GM18861 (cell line): ENCODE results near the gene OR51B6.
A peak's percentile ranks its signal among the peaks of the same experiment; 100 is the strongest.
"Not testable (repeated sequence)": the region's sequence is repeated elsewhere in the genome, so short reads cannot be mapped to it uniquely, and the experiment has no call there.

Source experiments
- ATAC-seq: cut with Tn5 transposase; IDR thresholded peaks from one replicate; pipeline ENCODE4 v1.9.1; 2021; ENCODE audit not compliant: unreplicated experiment

OR51B6 gene

GRCh38 chr11:5351208-5351607 lies at the start of gene OR51B6:
OR51B6 (plus strand) TSS chr11:5351508; CDS start chr11:5351508, 0 bp downstream.
- ATAC-seq, result no peak

GRCh38 chr11:5301846-5302245 lies 49.5 kb upstream of the OR51B6 start, which contains the start of gene OR51B4:
OR51B4 (minus strand) TSS chr11:5301946; CDS start chr11:5301946, 0 bp downstream.
- ATAC-seq, result no peak

DNA sequence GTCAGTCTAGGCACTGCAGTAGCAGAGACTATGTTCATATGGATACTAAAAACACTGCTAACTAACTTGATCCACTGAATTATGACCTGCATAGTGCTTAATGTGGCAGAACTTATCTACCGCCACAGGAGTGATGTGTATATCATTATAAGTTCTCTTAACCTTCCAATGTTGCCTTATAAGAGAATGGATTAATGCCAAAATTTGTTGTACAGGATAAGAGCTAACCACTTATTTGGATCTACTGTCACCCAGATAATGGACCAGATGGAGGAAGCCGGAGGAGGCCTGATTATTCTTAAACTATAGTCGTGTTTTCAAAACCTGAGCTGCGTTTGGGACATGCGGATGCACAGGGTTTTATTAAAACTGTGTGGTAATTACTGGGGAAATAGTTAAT lies 47.7 kb upstream of the OR51B6 start:
- ATAC-seq, result no peak

DNA sequence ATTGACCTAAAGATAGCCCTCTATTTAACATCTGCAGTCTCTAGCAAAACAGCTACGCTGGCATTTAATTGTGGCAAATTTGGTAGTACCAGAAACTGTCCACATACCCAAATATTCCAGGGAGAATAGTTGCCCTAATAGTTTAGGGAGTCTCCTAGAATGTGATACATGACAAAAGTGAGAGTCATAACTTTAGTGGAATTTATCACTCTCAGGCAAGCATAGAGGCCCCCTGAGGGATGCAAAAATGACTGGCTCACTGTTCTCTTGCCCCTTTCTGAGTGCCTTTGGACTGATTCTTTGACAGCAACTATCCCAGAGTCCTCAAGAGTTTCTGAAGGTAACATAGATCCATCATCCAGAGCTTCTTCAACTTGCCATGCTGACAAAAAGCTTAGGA lies 47.3 kb upstream of the OR51B6 start:
- no peak for ATAC-seq

- no peak for ATAC-seq
These were observed 43.9 kb upstream of the OR51B6 start for GRCh38 chr11:5307256-5308019.

DNA sequence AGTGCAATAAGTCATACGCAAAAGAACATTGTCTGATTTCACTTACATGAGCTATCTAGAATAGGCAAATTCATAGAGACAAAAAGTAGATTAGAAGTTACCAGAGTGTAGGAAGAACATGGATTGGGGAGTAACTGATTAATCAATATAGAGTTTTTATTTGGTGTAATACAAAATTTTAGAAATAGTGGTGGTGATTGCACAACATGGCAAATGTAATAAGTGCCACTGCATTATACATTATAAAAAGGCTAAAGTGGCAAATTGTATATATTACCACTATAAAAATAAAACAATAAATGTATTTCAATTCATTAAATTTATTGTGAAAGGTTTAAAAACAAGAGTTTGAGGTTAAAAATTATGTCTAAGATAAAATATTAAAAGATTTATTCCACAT lies 40.9 kb upstream of the OR51B6 start:
- no peak for ATAC-seq

DNA sequence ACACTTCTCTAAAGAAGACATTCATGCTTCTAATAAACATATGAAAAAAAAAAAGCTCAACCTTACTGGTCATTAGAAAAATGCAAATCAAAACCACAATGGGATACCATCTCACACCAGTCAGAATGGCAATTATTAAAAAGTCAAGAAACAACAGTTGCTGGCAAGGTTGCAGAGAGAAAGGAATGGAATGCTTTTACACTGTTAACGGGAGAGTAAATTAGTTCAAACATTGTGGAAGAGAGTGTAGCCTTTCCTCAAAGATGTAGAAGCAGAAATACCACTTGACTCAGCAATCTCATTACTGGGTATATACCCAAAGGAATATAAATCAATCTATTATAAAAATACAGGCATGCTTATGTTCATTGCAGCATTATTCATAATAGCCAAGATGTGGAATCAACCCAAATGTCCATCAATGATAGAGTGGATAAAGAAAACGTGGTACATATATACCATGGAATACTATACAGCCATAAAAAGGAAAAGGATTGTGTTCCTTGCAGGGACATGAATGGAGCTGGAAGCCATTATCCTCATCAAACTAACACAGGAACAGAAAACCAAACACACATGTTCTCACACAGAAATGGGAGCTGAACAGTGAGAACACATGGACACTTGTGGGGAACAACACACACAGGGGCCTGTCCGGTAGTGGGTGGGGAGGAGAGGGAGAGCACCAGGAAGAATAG lies 37.8 kb upstream of the OR51B6 start:
- not testable (repeated sequence) for ATAC-seq

DNA sequence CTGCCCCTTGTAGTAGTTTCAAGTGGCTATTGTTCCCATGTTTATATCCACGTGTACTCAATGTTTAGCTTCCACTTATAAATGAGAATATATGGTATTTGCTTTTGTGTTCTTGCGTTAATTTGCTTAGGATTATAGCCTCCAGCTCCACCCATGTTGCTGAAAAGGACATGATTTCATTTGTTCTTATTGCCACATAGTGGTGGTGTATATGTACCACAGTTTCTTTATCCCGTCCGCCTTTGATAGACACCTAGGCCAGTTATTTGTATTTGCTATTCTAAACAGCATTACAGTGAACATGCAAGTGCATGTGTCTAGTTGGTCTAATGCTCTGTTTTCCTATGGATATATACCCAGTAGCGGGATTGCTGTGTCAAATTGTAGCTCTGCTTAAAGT lies 34.0 kb upstream of the OR51B6 start:
- ATAC-seq, result no peak

DNA sequence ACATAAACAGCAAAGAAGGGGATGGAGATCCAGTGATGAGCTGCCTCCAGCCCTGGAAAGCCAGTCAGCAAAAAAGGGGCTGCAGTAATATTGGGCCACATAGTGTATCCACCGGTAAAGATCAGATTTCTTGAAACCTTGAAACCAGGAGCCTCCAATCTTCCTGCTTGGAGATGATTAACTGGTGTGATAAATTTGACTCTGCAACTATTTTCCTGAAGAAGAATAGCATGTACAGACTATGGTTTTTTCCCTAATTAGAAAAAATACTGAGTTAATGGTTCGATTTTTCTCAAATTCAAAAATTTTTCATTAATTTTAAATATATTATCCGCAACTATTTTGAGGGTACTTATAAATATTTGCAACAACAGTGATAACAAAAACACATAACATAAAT lies 27.1 kb upstream of the OR51B6 start, which contains the start of gene OR51B2:
OR51B2 (minus strand) TSS at position 101 of the 400 bp plus-strand sequence; CDS start at position 101, 0 bp downstream.
- no peak for ATAC-seq

GRCh38 chr11:5335170-5335569 lies 16.1 kb upstream of the OR51B6 start:
- no peak for ATAC-seq

GRCh38 chr11:5336331-5336730 lies 15.0 kb upstream of the OR51B6 start:
- no peak for ATAC-seq

- ATAC-seq, result not testable (repeated sequence)
These were observed 14.1 kb upstream of the OR51B6 start for GRCh38 chr11:5337253-5337652.

- ATAC-seq, result peak; percentile 85
These were observed 11.5 kb upstream of the OR51B6 start for GRCh38 chr11:5339771-5340322.

- ATAC-seq, result no peak
These were observed 7.6 kb upstream of the OR51B6 start, which contains the start of gene OR51B5 for GRCh38 chr11:5343474-5344335. OR51B5 (minus strand) TSS chr11:5343524; CDS start chr11:5343524, 0 bp downstream.

GRCh38 chr11:5345831-5346230 lies 5.5 kb upstream of the OR51B6 start:
- no peak for ATAC-seq

DNA sequence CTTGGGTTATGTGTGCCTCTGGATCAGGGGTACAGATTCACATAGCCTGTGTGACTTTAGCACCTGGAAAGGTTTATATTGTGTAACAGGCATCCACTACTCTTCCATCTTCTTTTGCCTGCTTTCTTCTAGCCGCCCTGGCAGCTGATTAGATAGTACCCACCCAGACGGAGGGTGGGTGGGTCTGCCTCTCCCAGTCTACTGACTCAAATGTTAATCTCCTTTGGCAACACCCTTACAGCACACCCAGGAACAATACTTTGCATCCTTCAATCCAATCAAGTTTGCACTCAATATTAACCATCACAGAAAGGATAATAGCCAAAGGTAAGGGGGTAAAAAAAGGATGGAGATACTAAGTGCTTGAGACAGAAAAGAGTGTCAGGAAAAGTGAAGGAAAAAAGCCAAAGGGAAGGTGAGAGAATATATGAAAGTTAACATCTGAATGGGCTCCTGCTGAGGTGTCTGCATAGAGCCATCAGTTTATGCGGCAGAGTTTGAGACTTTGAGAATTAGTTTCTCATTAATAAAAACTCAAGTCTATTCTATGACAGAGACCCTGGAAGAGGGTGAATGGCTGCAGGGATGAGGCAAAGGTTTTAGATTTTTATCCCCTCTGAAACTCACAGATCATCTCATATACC lies 2.6 kb upstream of the OR51B6 start:
- no peak for ATAC-seq

- ATAC-seq, result no peak
These were observed 1.8 kb upstream of the OR51B6 start for GRCh38 chr11:5349550-5349949.

GRCh38 chr11:5356031-5356430 lies 4.7 kb downstream of the OR51B6 start:
- not testable (repeated sequence) for ATAC-seq

GRCh38 chr11:5362017-5362625 lies 10.8 kb downstream of the OR51B6 start:
- no peak for ATAC-seq

DNA sequence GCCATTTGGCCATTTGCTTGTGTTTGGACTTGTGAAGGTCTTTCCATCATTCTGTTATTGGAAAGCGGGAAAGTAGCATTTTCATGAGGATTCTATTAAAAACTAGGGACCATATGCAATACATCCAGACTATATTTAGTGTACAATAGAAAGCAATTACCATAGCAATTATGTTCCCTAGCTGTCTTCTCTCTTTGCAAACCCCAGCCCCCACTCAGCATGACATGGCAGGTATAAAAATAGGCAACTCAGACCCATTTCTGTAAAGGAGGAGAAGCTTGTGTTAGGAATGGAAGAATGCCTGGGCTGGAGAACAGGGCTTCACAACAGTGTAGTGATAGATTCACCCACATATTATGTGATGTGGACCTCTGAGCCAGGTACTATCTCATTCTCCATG lies 12.4 kb downstream of the OR51B6 start:
- ATAC-seq, result no peak
